GM12875 (cell line): ENCODE data around the gene MMP21.

Source experiments
- H3K4me3 ChIP-seq: one replicate; pipeline ENCODE4 v1.5.1; 2011; ENCODE audit warnings: low read depth, low read length, control low read depth
- TF ChIP-seq, protein P1 (sequence below): IDR thresholded peaks from 2 replicates; pipeline ENCODE4 v1.5.1; 2011; ENCODE audit warnings: low read depth, mild to moderate bottlenecking, control low read depth, inconsistent platforms, low read length, moderate library complexity, borderline replicate concordance; ENCODE audit not compliant: insufficient read depth

MMP21 gene

GRCh38 chr10:125773687-125774543 is 1.7 kb downstream of the MMP21 start:
- H3K4me3 ChIP-seq: no peak overlapping the region
- TF ChIP-seq, protein P1, sequence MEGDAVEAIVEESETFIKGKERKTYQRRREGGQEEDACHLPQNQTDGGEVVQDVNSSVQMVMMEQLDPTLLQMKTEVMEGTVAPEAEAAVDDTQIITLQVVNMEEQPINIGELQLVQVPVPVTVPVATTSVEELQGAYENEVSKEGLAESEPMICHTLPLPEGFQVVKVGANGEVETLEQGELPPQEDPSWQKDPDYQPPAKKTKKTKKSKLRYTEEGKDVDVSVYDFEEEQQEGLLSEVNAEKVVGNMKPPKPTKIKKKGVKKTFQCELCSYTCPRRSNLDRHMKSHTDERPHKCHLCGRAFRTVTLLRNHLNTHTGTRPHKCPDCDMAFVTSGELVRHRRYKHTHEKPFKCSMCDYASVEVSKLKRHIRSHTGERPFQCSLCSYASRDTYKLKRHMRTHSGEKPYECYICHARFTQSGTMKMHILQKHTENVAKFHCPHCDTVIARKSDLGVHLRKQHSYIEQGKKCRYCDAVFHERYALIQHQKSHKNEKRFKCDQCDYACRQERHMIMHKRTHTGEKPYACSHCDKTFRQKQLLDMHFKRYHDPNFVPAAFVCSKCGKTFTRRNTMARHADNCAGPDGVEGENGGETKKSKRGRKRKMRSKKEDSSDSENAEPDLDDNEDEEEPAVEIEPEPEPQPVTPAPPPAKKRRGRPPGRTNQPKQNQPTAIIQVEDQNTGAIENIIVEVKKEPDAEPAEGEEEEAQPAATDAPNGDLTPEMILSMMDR: no peak

DNA sequence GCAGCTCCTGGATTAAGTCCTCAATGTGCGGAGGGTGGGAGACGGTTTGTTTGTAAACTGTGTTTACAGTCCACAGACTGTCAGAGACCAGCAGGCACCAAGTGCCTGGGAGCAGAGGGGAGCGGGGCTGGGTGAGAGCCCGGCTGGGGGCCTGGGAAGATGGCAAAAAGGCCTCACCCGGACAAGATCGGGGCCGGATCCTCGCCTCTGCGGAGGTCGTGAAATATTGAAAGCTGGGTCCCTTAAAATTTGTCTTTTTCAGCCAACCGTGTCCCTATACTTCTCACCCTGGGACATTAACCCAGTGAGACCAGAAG is 2.8 kb downstream of the MMP21 start:
- no peak overlapping the region for H3K4me3 ChIP-seq
- TF ChIP-seq, protein P1: no peak

- no peak overlapping the region for H3K4me3 ChIP-seq
- TF ChIP-seq, protein P1: no peak
Observed at GRCh38 chr10:125772112-125772863, 3.3 kb downstream of the MMP21 start.

DNA sequence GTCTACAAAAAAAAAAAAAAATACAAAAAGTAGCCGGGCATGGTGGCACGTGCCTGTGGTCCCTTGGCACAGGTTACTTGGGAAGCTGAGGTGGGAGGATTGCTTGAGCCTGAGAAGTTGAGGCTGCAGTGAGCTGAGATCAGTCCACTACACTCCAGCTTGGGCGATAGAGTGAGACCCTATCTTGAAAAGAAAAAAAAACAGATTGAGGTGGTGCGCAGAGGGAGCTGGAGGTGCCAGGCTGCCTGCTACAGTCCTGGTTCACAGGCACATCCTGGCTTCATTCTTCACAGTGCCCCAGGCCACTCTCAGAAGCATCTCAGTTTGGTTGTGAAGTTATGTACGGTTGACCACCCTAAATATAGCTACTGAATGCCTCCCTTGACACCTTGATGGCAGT is 4.8 kb downstream of the MMP21 start:
- TF ChIP-seq, protein P1: no peak

DNA sequence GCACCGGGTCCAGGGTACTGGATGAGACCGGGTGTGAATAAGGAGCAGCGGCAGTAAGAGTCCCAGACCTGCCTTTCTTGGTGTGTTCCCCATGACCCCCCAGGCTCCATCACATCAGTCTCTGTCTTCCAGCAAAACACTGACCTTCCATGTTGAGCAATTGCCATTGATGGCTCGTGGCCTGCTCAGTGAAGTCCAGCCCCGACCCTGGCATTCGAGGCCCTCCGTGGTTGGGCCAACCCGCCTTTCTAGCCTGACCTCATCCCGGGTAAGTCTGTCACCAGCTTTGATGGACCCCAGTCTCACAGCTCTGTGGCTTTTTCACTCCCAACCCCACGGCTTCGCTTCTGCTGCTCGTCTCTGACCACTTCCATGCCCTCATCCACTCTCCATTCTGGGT is 6.4 kb downstream of the MMP21 start:
- TF ChIP-seq, protein P1: no peak

More for the DNA sequence above, 4.8 kb downstream of the MMP21 start:
- no peak overlapping the region for H3K4me3 ChIP-seq

GRCh38 chr10:125768219-125768855 is 7.3 kb downstream of the MMP21 start:
- TF ChIP-seq, protein P1: no peak
- no peak overlapping the region for H3K4me3 ChIP-seq

More for the DNA sequence above, 6.4 kb downstream of the MMP21 start:
- H3K4me3 ChIP-seq: no peak overlapping the region
